Measurements from ENCODE around the gene SPTSSA.
"Not testable (repeated sequence)": the region's sequence is repeated elsewhere in the genome, so short reads cannot be mapped to it uniquely, and the experiment has no call there.

SPTSSA gene

DNA sequence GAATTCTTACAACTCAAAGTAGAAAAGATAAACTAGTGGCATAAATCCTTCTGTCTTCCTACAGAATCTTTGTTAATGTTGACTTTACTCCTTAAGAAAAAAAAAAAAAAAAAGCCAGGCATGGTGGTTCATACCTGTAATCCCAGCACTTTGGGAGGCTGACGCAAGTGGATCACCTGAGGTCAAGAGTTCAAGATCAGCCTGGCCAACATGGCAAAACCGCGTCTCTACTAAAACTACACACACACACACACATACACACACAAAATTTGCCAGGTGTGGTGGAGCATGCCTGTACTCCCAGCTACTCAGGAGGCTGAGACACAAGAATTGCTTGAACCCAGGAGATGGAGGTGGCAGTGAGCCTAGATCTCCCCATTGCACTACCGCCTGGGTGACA is 17.7 kb upstream of the SPTSSA start:
- DNase-seq (ENCODE audit: extremely low read depth, low read depth): no peak
- TF ChIP-seq, protein P1, sequence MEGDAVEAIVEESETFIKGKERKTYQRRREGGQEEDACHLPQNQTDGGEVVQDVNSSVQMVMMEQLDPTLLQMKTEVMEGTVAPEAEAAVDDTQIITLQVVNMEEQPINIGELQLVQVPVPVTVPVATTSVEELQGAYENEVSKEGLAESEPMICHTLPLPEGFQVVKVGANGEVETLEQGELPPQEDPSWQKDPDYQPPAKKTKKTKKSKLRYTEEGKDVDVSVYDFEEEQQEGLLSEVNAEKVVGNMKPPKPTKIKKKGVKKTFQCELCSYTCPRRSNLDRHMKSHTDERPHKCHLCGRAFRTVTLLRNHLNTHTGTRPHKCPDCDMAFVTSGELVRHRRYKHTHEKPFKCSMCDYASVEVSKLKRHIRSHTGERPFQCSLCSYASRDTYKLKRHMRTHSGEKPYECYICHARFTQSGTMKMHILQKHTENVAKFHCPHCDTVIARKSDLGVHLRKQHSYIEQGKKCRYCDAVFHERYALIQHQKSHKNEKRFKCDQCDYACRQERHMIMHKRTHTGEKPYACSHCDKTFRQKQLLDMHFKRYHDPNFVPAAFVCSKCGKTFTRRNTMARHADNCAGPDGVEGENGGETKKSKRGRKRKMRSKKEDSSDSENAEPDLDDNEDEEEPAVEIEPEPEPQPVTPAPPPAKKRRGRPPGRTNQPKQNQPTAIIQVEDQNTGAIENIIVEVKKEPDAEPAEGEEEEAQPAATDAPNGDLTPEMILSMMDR (IDR thresholded peaks at IDR 0.05; ENCODE audit: low read depth, low read length): no peak

DNA sequence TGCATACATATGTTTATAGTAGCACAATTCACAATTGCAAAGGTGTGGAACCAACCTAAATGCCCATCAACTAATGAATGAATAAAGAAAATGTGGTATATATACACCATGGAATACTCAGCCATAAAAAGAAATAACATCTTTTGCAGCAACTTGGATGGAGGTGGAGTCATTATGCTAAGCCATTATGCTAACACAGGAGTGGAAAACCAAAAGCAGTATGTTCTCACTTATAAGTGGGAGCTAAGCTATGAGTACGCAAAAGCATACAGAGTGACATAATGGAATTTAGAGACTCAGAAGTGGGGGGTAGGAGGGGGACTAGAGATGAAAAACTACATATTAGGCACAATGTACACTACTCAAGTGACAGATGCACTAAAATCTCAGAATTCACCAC is 16.2 kb upstream of the SPTSSA start:
- no peak for DNase-seq (ENCODE audit: extremely low read depth, low read depth)
- TF ChIP-seq, protein P1 (IDR thresholded peaks at IDR 0.05; ENCODE audit: low read depth, low read length): no peak

DNA sequence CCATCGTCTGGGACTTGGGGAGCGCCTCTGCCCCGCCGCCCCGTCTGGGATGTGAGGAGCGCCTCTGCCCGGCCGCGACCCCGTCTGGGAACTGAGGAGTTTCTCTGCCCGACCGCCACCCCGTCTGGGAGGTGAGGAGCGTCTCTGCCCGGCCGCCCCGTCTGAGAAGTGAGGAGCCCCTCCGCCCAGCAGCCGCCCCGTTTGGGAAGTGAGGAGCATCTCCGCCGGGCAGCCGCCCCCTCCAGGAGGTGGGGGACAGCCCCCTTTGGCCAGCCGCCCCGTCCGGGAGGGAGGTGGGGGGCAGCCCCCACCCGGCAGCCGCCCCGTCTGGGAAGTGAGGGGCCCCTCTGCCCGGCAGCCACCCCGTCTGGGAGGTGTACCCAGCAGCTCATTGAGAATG is 14.0 kb upstream of the SPTSSA start:
- DNase-seq (ENCODE audit: extremely low read depth, low read depth): not testable (repeated sequence)

DNA sequence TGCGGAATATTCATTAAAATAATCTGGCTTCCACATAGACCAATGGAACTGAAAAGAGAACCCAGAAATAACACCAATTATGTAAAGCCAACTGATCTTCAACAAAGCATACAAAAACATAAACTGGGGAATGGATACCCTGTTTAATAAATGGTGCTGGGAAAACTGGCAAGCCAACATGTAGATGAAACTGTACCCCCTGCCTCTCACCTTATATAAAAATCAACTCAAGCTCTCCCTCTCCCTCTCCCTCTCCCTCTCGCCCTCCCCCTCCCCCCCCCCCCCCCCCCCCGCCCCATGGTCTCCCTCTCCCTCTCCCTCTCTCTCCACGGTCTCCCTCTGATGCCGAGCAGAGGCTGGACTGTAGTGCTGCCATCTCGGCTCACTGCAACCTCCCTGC is 13.1 kb upstream of the SPTSSA start:
- TF ChIP-seq, protein P1 (IDR thresholded peaks at IDR 0.05; ENCODE audit: low read depth, low read length): no peak
- no peak for DNase-seq (ENCODE audit: extremely low read depth, low read depth)

DNA sequence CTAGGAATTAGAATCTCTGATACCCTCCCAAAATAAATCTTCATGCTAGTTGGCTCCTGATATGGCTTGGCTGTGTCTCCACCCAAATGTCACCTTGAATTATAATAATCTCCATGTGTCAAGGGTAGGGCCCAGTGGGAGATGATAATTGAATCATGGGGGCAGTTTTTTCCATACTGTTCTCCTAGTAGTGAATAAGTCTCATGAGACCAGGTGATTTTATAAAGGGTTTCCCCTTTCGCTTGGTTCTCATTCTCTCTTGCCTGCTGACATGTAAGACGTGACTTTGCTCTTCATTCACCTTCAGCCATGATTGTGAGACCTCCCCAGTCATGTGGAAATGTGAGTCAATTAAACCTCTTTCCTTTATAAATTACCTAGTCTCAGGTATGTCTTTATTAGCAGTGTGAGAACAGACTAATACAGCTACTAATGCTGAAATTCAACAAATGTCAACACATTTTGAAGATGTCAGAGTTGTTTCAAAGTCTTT is 12.2 kb upstream of the SPTSSA start:
- TF ChIP-seq, protein P1 (IDR thresholded peaks at IDR 0.05; ENCODE audit: low read depth, low read length): no peak
- no peak for DNase-seq (ENCODE audit: extremely low read depth, low read depth)

DNA sequence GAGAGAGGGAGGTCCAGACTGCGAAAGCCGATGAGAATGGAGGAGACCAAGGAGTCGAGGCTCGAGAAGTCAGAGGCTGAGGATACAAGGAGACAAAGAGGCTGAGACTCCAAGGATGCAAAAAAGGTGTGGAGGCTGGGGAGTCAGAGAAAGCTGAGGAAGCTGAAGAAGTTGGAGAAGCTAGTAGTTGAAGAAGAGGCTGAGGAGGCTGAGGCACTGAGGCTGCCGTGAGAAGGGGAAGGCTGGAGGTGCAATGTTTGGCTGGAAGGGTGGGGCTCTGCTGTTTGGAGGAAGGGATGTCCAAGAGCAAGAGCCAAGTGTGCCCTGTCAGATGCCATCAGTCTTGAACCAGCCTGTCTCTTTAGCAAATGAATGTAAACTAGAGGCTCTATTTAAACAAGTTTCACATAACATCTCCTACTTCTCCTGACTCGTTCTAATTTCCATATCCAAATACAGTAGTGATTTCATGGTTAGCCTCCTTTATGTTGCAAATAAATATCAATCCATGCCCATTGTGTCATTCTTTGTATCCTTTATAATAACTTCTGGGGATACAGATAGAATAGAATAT is 10.8 kb upstream of the SPTSSA start:
- TF ChIP-seq, protein P1 (IDR thresholded peaks at IDR 0.05; ENCODE audit: low read depth, low read length): no peak
- DNase-seq (ENCODE audit: extremely low read depth, low read depth): no peak

DNA sequence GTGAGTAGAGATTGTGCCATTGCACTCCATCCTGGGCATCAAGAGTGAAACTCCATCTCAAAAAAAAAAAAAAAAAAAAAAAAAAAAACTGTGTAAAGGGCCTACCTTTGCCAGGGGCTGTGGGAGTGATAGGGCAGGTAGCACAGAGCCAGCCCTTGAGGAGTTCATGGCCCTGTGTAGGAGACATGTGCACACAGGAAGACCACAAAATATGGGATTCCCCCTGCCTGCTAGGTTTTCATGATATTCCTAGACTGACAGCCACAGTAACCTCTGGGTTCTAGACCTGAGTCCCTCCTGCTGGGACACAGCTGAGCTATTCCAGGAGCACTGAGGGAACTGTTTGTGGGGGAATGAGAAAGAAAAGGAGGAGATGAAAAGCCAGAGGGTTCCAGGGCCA is 8.3 kb upstream of the SPTSSA start:
- no peak for DNase-seq (ENCODE audit: extremely low read depth, low read depth)
- TF ChIP-seq, protein P1 (IDR thresholded peaks at IDR 0.05; ENCODE audit: low read depth, low read length): no peak

DNA sequence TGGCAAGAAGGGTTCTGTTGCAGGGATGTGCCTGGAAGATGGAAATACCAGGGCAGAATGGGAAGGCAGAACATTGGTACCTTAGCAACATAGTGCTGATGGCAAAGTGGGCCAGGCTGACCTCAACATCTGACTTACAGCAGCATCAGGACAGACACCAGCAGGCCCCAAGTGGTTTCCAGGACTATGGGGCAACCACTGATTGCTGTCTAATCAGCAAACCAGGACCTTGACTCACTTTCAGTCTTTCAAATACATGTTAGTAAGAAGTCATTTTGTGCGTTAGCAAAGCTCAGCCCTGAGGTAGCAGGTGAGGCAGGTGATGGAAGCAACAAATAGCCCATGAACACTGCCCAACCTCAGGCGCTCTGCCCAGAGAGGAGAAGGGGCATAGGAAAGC is 4.7 kb upstream of the SPTSSA start:
- TF ChIP-seq, protein P1 (IDR thresholded peaks at IDR 0.05; ENCODE audit: low read depth, low read length): no peak

More for the DNA sequence above, 4.7 kb upstream of the SPTSSA start:
- no peak for DNase-seq (ENCODE audit: extremely low read depth, low read depth)

Data from AG09319 (cell line).